PC-9 (cell line): ENCODE data around the gene CNR1. TPM values are rescaled to one million over a fixed set of nuclear protein-coding genes. Genes with fewer than 3 reads are reported as not detected.

Experiments used
- BruUV-seq: library from RNA; stranded (reverse); fragments of 400-500 nt; replicated peaks from 2 replicates; lab custom pipeline; 2021; lab: Mats Ljungman, UMichigan
- CTCF ChIA-PET: fragments of 300-600 bp; sonication (Branson Sonifier 250); formaldehyde crosslinking; loops from one replicate; lab custom pipeline; 2022; ENCODE audit warnings: antibody characterized with exemption; lab: Charles Lee
- POLR2A ChIA-PET: fragments of 300-600 bp; sonication (Branson Sonifier 250); formaldehyde crosslinking; loops from one replicate; lab custom pipeline; 2022; ENCODE audit warnings: antibody characterized with exemption; ENCODE audit not compliant: unreplicated experiment; lab: Charles Lee
- DNase-seq, 2 experiments: peaks; one replicate each; pipeline versions ENCODE4 v3.0.0 to v3.0.0-alpha.2; 2015 to 2022; ENCODE audit warnings: mixed read lengths in 1 of 2
- H2AFZ ChIP-seq: fragments of 200-600 bp; sonication (generic); 2 replicates; pipeline ENCODE4 v1.8.1; 2017; ENCODE audit warnings: antibody characterized with exemption
- H3F3A ChIP-seq: fragments of 200-600 bp; sonication (generic); 2 replicates; pipeline ENCODE4 v1.8.1; 2017; ENCODE audit warnings: antibody characterized with exemption, mild to moderate bottlenecking, low read depth; ENCODE audit not compliant: insufficient read depth
- H3K27ac ChIP-seq: fragments of 200-600 bp; sonication (generic); 2 replicates; pipeline ENCODE4 v1.6.1; 2016; ENCODE audit warnings: mixed run types
- H3K27me3 ChIP-seq: fragments of 200-600 bp; sonication (generic); 2 replicates; pipeline ENCODE4 v1.6.1; 2016; ENCODE audit warnings: low read depth, mixed run types; ENCODE audit not compliant: insufficient read depth
- H3K36me3 ChIP-seq: fragments of 200-600 bp; sonication (generic); 2 replicates; pipeline ENCODE4 v1.6.1; 2016; ENCODE audit warnings: low read depth, mixed run types
- H3K4me1 ChIP-seq: fragments of 200-600 bp; sonication (generic); replicated peaks from 2 replicates; pipeline ENCODE4 v1.6.1; 2016; ENCODE audit warnings: mixed run types; ENCODE audit not compliant: insufficient read depth
- H3K4me2 ChIP-seq: fragments of 200-600 bp; sonication (generic); 2 replicates; pipeline ENCODE4 v1.6.1; 2017; ENCODE audit warnings: mixed run types
- H3K4me3 ChIP-seq: fragments of 200-600 bp; sonication (generic); 2 replicates; pipeline ENCODE4 v1.6.1; 2016; ENCODE audit warnings: mixed run types
- H3K79me2 ChIP-seq: fragments of 200-600 bp; sonication (generic); 2 replicates; pipeline ENCODE4 v1.6.1; 2017; ENCODE audit warnings: low read depth, mixed run types
- H3K9me2 ChIP-seq: fragments of 200-600 bp; sonication (generic); 2 replicates; pipeline ENCODE4 v1.8.1; 2017; ENCODE audit warnings: mild to moderate bottlenecking; ENCODE audit not compliant: insufficient read depth
- H3K9me3 ChIP-seq: fragments of 200-600 bp; sonication (generic); 2 replicates; pipeline ENCODE4 v1.8.1; 2016; ENCODE audit warnings: low read depth; ENCODE audit not compliant: insufficient read depth
- H4K20me1 ChIP-seq: fragments of 200-600 bp; sonication (generic); 2 replicates; pipeline ENCODE4 v1.8.1; 2017; ENCODE audit not compliant: insufficient read depth
- CTCF ChIP-seq: fragments of 200-600 bp; sonication (generic); conservative IDR thresholded peaks from 2 replicates; pipeline ENCODE4 v1.6.1; 2017; ENCODE audit warnings: mixed run types, antibody characterized with exemption, mild to moderate bottlenecking, moderate library complexity
- EZH2 ChIP-seq: fragments of 200-600 bp; sonication (generic); IDR thresholded peaks from 2 replicates; pipeline ENCODE4 v1.8.0; 2017; ENCODE audit warnings: antibody characterized with exemption, low read depth
- intact Hi-C: fragments of 100-400 bp; cut with micrococcal nuclease; formaldehyde crosslinking; loops from one replicate; pipeline ENCODE4 v1.10.0; 2022; ENCODE audit not compliant: unreplicated experiment
- total RNA-seq: library from RNA; stranded (reverse); gene quantifications from 2 replicates; pipeline ENCODE4 v1.2.3, GENCODE V29; 2021

CNR1 gene
- total RNA-seq, 1 experiment from 2014 or later, result not detected

GRCh38 chr6:88124925-88125557, 41.1 kb downstream of the CNR1 start:
- CTCF ChIA-PET, result no interaction called here
- no peak overlapping the region for H3K4me2 ChIP-seq
- no TSS peak for BruUV-seq
- no peaks in the 10 kb centered on the region for H3K27me3 ChIP-seq
- H3K79me2 ChIP-seq, result no peaks in the 10 kb centered on the region
- no peaks in the 10 kb centered on the region for H3K4me1 ChIP-seq
- no peaks in the 10 kb centered on the region for H3F3A ChIP-seq
- intact Hi-C loops, result no loop called here
- POLR2A ChIA-PET, result no interaction called here
- H3K9me3 ChIP-seq, result 0 out of 2 replicates have a peak, but pooled peaks cover 4% of the 10 kb centered on the region
- H3K36me3 ChIP-seq, result no peaks in the 10 kb centered on the region
- H3K4me3 ChIP-seq, result no peak overlapping the region
- DNase-seq, result no peak
- H2AFZ ChIP-seq, result no peak overlapping the region
- H3K27ac ChIP-seq, result no peak overlapping the region
- H4K20me1 ChIP-seq, result no peaks in the 10 kb centered on the region
- no peaks in the 10 kb centered on the region for H3K9me2 ChIP-seq
- no peak for TF ChIP-seq CTCF

DNA sequence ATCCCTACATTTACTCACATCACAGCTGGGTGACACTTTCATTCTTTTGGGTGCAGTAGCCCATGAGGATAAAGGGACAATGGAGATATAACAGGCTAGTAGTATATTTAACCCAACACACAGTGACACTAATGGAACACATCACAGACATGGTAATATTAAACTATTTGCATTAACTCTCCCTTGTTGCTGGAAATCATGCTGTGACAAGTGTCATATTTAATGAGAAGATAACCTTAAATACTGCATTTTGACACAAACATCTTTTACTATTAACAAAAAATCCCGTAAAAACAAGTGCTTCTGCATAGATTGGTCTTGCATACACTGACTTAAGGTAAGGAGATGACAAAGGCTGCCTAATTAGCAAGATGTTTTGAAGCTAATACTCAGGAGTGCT, 45.5 kb downstream of the CNR1 start:
- intact Hi-C loops, result no loop called here
- Histone ChIP-seq H3K27me3 (no peaks in the 10 kb centered on the region), H3K9me2 (no peaks in the 10 kb centered on the region), H3K27ac (no peak overlapping the region), H3F3A (no peaks in the 10 kb centered on the region), H3K4me1 (no peaks in the 10 kb centered on the region), H3K4me3 (no peak overlapping the region), H4K20me1 (no peaks in the 10 kb centered on the region), H2AFZ (no peak overlapping the region), H3K36me3 (no peaks in the 10 kb centered on the region), H3K4me2 (no peak overlapping the region), H3K9me3 (0 out of 2 replicates have a peak, but pooled peaks cover 3% of the 10 kb centered on the region), H3K79me2 (no peaks in the 10 kb centered on the region)
- POLR2A ChIA-PET, result no interaction called here
- DNase-seq, result no peak
- BruUV-seq, result no TSS peak
- TF ChIP-seq EZH2 (no peak), CTCF (no peak)
- CTCF ChIA-PET, result no interaction called here

GRCh38 chr6:88119769-88120168, 46.4 kb downstream of the CNR1 start:
- Histone ChIP-seq H3K4me3 (no peak overlapping the region), H3K4me1 (no peaks in the 10 kb centered on the region), H3K36me3 (no peaks in the 10 kb centered on the region), H3K27me3 (no peaks in the 10 kb centered on the region), H4K20me1 (no peaks in the 10 kb centered on the region), H2AFZ (no peak overlapping the region), H3K27ac (no peak overlapping the region), H3K79me2 (no peaks in the 10 kb centered on the region), H3F3A (no peaks in the 10 kb centered on the region), H3K9me2 (no peaks in the 10 kb centered on the region), H3K4me2 (no peak overlapping the region), H3K9me3 (no peaks in the 10 kb centered on the region)
- ChIA-PET CTCF (no interaction called here), POLR2A (no interaction called here)
- BruUV-seq, result no TSS peak
- TF ChIP-seq EZH2 (no peak), CTCF (no peak)
- no peak for DNase-seq
- intact Hi-C loops, result no loop called here
